HepG2 (cell line): Measurements from ENCODE around the gene E2F8. TPM values are rescaled to one million over a fixed set of nuclear protein-coding genes. Genes with fewer than 3 reads are reported as not detected.

Experiments used
- ATAC-seq: fragments of 200-7000 bp; cut with Tn5 transposase; 3 replicates; pipeline ENCODE4 v1.9.1; 2020; ENCODE audit warnings: mild to moderate bottlenecking, moderate library complexity
- BruUV-seq: library from RNA; stranded (reverse); fragments of 400-500 nt; replicated peaks from 2 replicates; lab custom pipeline; 2021; lab: Mats Ljungman, UMichigan
- CTCF ChIA-PET: fragments of 300-600 bp; formaldehyde crosslinking; extraction: SDS; loops from one replicate; lab custom pipeline; 2021; ENCODE audit warnings: low total read pairs, inconsistent platforms, low intra/inter-chr PET ratio; lab: Yijun Ruan, JAX
- POLR2A ChIA-PET: fragments of 350-600 bp; sonication (Branson Sonifier 250); formaldehyde crosslinking; loops from one replicate; lab custom pipeline; 2020; ENCODE audit warnings: antibody characterized with exemption, inconsistent platforms; lab: Yijun Ruan, JAX
- DNase-seq: peaks from one replicate; pipeline ENCODE4 v3.0.0-alpha.2; 2015; ENCODE audit warnings: low spot score
- FAIRE-seq: peaks from 3 replicates; lab custom pipeline; 2011; peaks lifted over from hg19 to GRCh38; lab: Jason Lieb, UNC
- H2AFZ ChIP-seq: one replicate; pipeline ENCODE4 v1.6.1; 2011; ENCODE audit warnings: low read length, inconsistent platforms
- H3K27ac ChIP-seq: fragments of 300-600 bp; 3 replicates; pipeline ENCODE4 v1.8.0; 2011; ENCODE audit warnings: mixed run types, mild to moderate bottlenecking, mixed read lengths, low read length, inconsistent platforms; ENCODE audit not compliant: insufficient read depth; ENCODE audit errors: extremely low read length
- H3K27me3 ChIP-seq, 2 experiments: fragments of 200-600 bp in 1 of 2; 2 replicates in 1 of 2; 3 replicates in 1 of 2; pipeline versions ENCODE4 v1.6.0 to v1.8.0; 2011; ENCODE audit warnings: low read length in 2 of 2, mild to moderate bottlenecking in 2 of 2, moderate library complexity in 2 of 2, inconsistent platforms in 1 of 2; ENCODE audit not compliant: insufficient read depth in 2 of 2, control insufficient read depth in 1 of 2
- H3K36me3 ChIP-seq, 2 experiments: fragments of 200-600 bp in 1 of 2; replicated peaks in 1 of 2; 2 replicates in 1 of 2; 3 replicates in 1 of 2; pipeline versions ENCODE4 v1.5.1 to v1.8.0; 2011; ENCODE audit warnings: low read length in 2 of 2, inconsistent platforms in 1 of 2; ENCODE audit not compliant: insufficient read depth in 2 of 2, control insufficient read depth in 1 of 2
- H3K4me1 ChIP-seq: 2 replicates; pipeline ENCODE4 v1.5.1; 2012; ENCODE audit warnings: low read length, inconsistent platforms; ENCODE audit not compliant: insufficient read depth
- H3K4me2 ChIP-seq: 2 replicates; pipeline ENCODE4 v1.6.0; 2011; ENCODE audit warnings: low read depth, low read length, inconsistent platforms
- H3K4me3 ChIP-seq, 3 experiments: fragments of 200-600 bp in 1 of 3; sonication (generic), shearing (Covaris generic) in 1 of 3; replicated peaks in 1 of 3; 2 replicates each; pipeline ENCODE4 v1.5.1; 2011 to 2016; ENCODE audit warnings: low read length in 3 of 3, inconsistent platforms in 2 of 3, low read depth in 2 of 3, mild to moderate bottlenecking in 2 of 3, control low read depth in 1 of 3, mixed read lengths in 1 of 3; ENCODE audit not compliant: insufficient read depth in 1 of 3
- H3K79me2 ChIP-seq: one replicate; pipeline ENCODE4 v1.6.1; 2011; ENCODE audit warnings: low read length, inconsistent platforms; ENCODE audit not compliant: insufficient read depth
- H3K9ac ChIP-seq: 2 replicates; pipeline ENCODE4 v1.6.0; 2011; ENCODE audit warnings: mild to moderate bottlenecking, low read depth, low read length, inconsistent platforms; ENCODE audit not compliant: insufficient read depth
- H3K9me3 ChIP-seq: 2 replicates; pipeline ENCODE4 v1.5.1; 2012; ENCODE audit warnings: mild to moderate bottlenecking, low read length
- H4K20me1 ChIP-seq: 2 replicates; pipeline ENCODE4 v1.6.0; 2011; ENCODE audit warnings: inconsistent platforms, mild to moderate bottlenecking, low read length, moderate library complexity; ENCODE audit not compliant: insufficient read depth
- ARHGAP35 ChIP-seq: sonication (generic); formaldehyde crosslinking; IDR thresholded peaks from 2 replicates; pipeline ENCODE4 v1.9.0; 2022; ENCODE audit warnings: mild to moderate bottlenecking, inconsistent platforms, moderate library complexity, missing genetic modification reagents, borderline replicate concordance
- RXRB ChIP-seq: IDR thresholded peaks from 2 replicates; pipeline ENCODE4 v1.6.1; 2016; ENCODE audit warnings: borderline replicate concordance, missing genetic modification reagents, missing compliant biosample characterization
- TFE3 ChIP-seq: IDR thresholded peaks from 2 replicates; pipeline ENCODE4 v1.6.1; 2016
- TOE1 ChIP-seq: sonication (generic); formaldehyde crosslinking; IDR thresholded peaks from 2 replicates; pipeline ENCODE4 v1.4.0; 2020; ENCODE audit warnings: mild to moderate bottlenecking, missing genetic modification reagents
- ZFP91 ChIP-seq: sonication (generic); formaldehyde crosslinking; IDR thresholded peaks from 2 replicates; pipeline ENCODE4 v1.9.0; 2022; ENCODE audit warnings: missing genetic modification reagents, mild to moderate bottlenecking, borderline replicate concordance
- ZNF24 ChIP-seq: fragments of 450-650 bp; IDR thresholded peaks from 2 replicates; pipeline ENCODE4 v1.6.1; 2017; ENCODE audit warnings: antibody characterized with exemption, mild to moderate bottlenecking
- ZNF275 ChIP-seq: sonication (generic); formaldehyde crosslinking; IDR thresholded peaks from 2 replicates; pipeline ENCODE4 v1.8.0; 2022; ENCODE audit warnings: missing genetic modification reagents, mild to moderate bottlenecking, inconsistent platforms, borderline replicate concordance
- ZNF629 ChIP-seq: sonication (generic); formaldehyde crosslinking; conservative IDR thresholded peaks from 2 replicates; pipeline ENCODE4 v1.5.0; 2020; ENCODE audit warnings: missing genetic modification reagents
- WGBS: methylation state at CpG from one replicate; pipeline ENCODE4 v1.1.6; 2017; ENCODE audit warnings: low lambda C conversion rate; 5-methylcytosine and 5-hydroxymethylcytosine counted together
- in situ Hi-C: cut with HindIII; loops from 2 replicates; pipeline ENCODE4 v1.10.0; 2017; ENCODE audit warnings: low pct_unique_long_range_greater_than_20kb; ENCODE audit not compliant: extremely low pct_ligation_motif_present
- intact Hi-C: fragments of 100-400 bp; cut with micrococcal nuclease; formaldehyde crosslinking; loops from one replicate; pipeline ENCODE4 v1.10.0; 2022; ENCODE audit not compliant: unreplicated experiment
- polyA plus RNA-seq, 8 experiments: library from polyadenylated mRNA; depleted of rRNA in 3 of 8; stranded (reverse) in 7 of 8; unstranded in 1 of 8; fragments of >200 nt; fragmentation: Illumina TruSeq in 4 of 8; extraction: Trizol in 4 of 8; gene quantifications; 2 replicates each; pipeline versions ENCODE4 v1.2.1 to v1.2.3, GENCODE V29; 2011 to 2016; ENCODE audit warnings: low read depth in 4 of 8, missing spikeins in 1 of 8, mixed read lengths in 1 of 8; ENCODE audit not compliant: insufficient read depth in 1 of 8
- total RNA-seq, 5 experiments: library from RNA; depleted of rRNA; stranded (reverse); fragments of >200 nt; fragmentation: Illumina TruSeq; extraction: Trizol; gene quantifications; 2 replicates each; pipeline ENCODE4 v1.2.3, GENCODE V29; 2016; ENCODE audit warnings: low read depth in 1 of 5

E2F8 gene
- total and polyA plus RNA-seq, 2 of the 13 experiments (the other 11 are each of a cell fraction or from before 2014, with no cell fraction given): 3.3 to 8.9 TPM

DNA sequence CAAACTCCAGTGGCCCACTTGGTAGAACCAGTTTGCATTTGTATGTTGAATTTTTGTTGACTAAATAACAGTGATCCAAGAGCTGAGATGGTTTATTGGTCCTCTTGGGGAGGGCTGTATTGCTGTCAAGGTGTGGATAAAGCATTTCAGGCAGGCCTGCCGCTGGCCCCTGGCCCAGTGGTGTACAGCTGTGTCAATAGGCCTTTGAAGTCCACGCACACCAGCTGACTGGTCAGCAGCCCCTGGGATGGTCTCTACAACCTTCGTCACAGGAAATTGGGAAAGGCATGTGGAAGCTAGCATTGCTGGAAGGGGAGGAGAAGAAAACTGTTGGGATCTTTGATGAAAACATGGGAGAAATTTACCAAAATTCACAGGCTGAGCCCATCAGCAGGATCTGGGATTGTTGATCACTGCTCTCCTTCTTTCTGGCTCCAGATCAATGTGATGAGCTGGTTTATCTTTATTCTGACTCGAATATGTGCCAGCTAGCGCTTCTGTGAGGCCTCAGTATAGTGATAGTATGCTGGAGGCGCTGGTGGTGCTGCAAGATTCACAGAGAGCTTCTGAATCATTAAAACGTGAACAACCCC is 12.5 kb upstream of the E2F8 start (continued):
- TF ChIP-seq TFE3 (CRISPR knock-in tag) (peak; percentile 37; the same call in 1 of the 2 replicates), ARHGAP35 (no peak), ZFP91 (CRISPR knock-in tag) (no peak), TOE1 (CRISPR knock-in tag) (no peak), ZNF275 (no peak), ZNF24 (no peak)

DNA sequence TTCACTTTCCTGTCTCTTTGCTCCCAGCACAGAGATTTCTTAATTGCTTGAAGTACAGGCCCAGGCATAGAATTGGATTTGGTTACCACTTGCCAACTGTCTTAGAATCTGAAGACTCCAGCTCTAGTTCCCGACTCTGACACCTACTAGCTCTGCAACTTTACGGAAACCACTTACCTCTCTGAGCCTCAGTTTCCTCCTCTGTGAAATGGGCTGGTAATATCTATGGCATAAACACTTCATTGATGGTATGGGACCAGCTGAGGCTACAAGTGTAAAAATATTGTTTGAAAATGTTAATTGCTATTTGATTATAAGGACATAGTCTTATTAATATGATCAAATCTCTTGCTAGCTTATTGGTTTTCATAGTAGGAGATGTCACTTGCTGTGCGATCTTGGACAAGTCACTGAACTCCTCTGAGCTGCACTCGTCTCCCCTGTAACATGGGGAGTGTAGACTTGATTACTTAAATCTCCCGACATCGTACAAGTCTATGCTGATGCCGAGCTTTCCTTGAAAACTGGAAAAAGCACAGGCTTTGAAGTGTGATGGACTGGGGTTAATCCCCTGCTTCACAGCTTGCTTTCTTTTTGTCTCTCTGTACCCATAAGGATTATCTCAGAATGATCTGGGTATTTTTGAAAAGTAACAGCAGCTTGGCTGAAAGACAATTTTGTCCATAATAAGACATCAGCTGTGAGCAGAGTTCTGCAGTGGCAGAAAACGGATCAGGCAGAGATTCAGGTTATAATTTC is 11.8 kb upstream of the E2F8 start:
- BruUV-seq: no TSS peak
- H4K20me1 ChIP-seq: no peaks in the 10 kb centered on the region
- no peaks in the 10 kb centered on the region for H3K36me3 ChIP-seq
- no peaks in the 10 kb centered on the region for H3K79me2 ChIP-seq
- no peak overlapping the region for H3K4me2 ChIP-seq
- in situ Hi-C loops: no loop called here
- CTCF ChIA-PET: no interaction called here
- intact Hi-C loops: loop anchor here (10.0 kb wide), 1 partner anchor 178 kb away; no protein-coding TSS in a partner anchor
- no peak for DNase-seq
- FAIRE-seq: no peak
- peaks cover 0 to 7% of the 10 kb centered on the region in 2 experiments; a peak in 2 of 5 replicates for H3K27me3 ChIP-seq
- H3K9ac ChIP-seq: no peak overlapping the region
- peaks cover 8% of the 10 kb centered on the region for H3K4me1 ChIP-seq
- POLR2A ChIA-PET: no interaction called here
- ATAC-seq: no peak
- H3K27ac ChIP-seq: no peak overlapping the region
- H3K9me3 ChIP-seq: no peaks in the 10 kb centered on the region
- 58% methylated on average over 8 of the region's 8 CpGs for WGBS
- no peak overlapping the region for H2AFZ ChIP-seq
- no peak overlapping the region for H3K4me3 ChIP-seq
- no peak for TF ChIP-seq RXRB
- TF ChIP-seq ZNF629 (CRISPR knock-in tag): peak; percentile 69
